ENCODE measurements around the gene TSSK6. TPM values are rescaled to one million over a fixed set of nuclear protein-coding genes. Genes with fewer than 3 reads are reported as not detected.

Gene TSSK6
- total and polyA plus RNA-seq, 4 donors: 0.21 to 2.3 (median 1.1) TPM

DNA sequence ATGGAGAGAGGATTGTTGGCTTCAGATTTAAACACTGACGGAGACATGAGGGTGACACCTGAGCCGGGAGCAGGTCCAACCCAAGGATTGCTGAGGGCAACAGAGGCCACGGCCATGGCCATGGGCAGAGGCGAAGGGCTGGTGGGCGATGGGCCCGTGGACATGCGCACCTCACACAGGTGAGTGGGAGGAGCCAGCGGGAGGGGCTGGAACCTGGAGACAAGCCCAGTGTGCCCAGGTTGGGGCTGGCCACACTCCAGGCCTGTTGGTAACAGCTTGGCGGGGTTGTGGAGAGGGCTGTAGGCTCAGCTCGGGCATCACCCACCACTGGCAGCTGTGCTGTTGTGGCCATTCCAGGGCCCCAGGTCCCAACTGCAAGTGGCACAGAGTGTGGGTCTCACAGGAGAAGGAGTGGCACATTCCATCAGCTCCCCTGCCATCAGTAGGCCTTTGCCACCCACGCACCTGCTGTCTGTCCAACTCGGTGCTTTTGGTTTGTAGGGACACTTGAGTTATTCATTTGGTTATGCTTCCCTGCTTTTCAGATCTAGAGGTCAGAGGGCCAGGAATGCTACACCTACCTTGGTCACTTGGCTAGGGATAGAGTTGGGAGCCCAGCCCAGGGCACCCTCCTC lies 49.8 kb downstream of the TSSK6 start:
- Histone ChIP-seq H3K9ac (ENCODE audit: low read depth in 1 of 2, low read length in 2 of 2) (no peak overlapping the region), H3K9me3 (ENCODE audit: control insufficient read depth in 4 of 4, low read length in 3 of 4) (peaks cover 5 to 14% (median 8%) of the 10 kb centered on the region in 4 donors), H3K4me1 (ENCODE audit: control insufficient read depth in 4 of 4, insufficient read depth in 4 of 4, low read length in 3 of 4) (peaks cover 8 to 23% (median 17%) of the 10 kb centered on the region in 4 donors), H3K27me3 (ENCODE audit: control insufficient read depth in 4 of 4, insufficient read depth in 4 of 4, low read length in 3 of 4) (no peaks in the 10 kb centered on the region), H3K36me3 (ENCODE audit: control insufficient read depth in 4 of 4, insufficient read depth in 3 of 4, low read depth in 1 of 4, low read length in 3 of 4) (peaks cover 1 to 33% (median 20%) of the 10 kb centered on the region in 4 donors), H3K27ac (ENCODE audit: low read depth in 1 of 2, low read length in 2 of 2) (no peak overlapping the region), H3K4me3 (ENCODE audit: low read depth in 1 of 3, low read length in 3 of 3) (no peak overlapping the region)
- no peak for DNase-seq (ENCODE audit: low spot score)
- WGBS: 97% methylated on average over 12 of the region's 12 CpGs
- TF ChIP-seq, protein P1, sequence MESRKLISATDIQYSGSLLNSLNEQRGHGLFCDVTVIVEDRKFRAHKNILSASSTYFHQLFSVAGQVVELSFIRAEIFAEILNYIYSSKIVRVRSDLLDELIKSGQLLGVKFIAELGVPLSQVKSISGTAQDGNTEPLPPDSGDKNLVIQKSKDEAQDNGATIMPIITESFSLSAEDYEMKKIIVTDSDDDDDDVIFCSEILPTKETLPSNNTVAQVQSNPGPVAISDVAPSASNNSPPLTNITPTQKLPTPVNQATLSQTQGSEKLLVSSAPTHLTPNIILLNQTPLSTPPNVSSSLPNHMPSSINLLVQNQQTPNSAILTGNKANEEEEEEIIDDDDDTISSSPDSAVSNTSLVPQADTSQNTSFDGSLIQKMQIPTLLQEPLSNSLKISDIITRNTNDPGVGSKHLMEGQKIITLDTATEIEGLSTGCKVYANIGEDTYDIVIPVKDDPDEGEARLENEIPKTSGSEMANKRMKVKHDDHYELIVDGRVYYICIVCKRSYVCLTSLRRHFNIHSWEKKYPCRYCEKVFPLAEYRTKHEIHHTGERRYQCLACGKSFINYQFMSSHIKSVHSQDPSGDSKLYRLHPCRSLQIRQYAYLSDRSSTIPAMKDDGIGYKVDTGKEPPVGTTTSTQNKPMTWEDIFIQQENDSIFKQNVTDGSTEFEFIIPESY (IDR thresholded peaks at IDR 0.05): no peak
- no peak for TF ChIP-seq EGR1 (IDR thresholded peaks at IDR 0.05; ENCODE audit: low read depth in 2 of 2)
- TF ChIP-seq, protein P2, sequence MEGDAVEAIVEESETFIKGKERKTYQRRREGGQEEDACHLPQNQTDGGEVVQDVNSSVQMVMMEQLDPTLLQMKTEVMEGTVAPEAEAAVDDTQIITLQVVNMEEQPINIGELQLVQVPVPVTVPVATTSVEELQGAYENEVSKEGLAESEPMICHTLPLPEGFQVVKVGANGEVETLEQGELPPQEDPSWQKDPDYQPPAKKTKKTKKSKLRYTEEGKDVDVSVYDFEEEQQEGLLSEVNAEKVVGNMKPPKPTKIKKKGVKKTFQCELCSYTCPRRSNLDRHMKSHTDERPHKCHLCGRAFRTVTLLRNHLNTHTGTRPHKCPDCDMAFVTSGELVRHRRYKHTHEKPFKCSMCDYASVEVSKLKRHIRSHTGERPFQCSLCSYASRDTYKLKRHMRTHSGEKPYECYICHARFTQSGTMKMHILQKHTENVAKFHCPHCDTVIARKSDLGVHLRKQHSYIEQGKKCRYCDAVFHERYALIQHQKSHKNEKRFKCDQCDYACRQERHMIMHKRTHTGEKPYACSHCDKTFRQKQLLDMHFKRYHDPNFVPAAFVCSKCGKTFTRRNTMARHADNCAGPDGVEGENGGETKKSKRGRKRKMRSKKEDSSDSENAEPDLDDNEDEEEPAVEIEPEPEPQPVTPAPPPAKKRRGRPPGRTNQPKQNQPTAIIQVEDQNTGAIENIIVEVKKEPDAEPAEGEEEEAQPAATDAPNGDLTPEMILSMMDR (IDR thresholded peaks at IDR 0.05; ENCODE audit: low read depth, low read length, missing input control): no peak
- TF ChIP-seq FOXA1 (IDR thresholded peaks at IDR 0.05): no peak
- TF ChIP-seq JUND (IDR thresholded peaks at IDR 0.05): no peak
- no peak for TF ChIP-seq HNF4G (IDR thresholded peaks at IDR 0.05)
- TF ChIP-seq, protein P3, sequence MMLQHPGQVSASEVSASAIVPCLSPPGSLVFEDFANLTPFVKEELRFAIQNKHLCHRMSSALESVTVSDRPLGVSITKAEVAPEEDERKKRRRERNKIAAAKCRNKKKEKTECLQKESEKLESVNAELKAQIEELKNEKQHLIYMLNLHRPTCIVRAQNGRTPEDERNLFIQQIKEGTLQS (IDR thresholded peaks at IDR 0.05): no peak
- TF ChIP-seq, protein P4, sequence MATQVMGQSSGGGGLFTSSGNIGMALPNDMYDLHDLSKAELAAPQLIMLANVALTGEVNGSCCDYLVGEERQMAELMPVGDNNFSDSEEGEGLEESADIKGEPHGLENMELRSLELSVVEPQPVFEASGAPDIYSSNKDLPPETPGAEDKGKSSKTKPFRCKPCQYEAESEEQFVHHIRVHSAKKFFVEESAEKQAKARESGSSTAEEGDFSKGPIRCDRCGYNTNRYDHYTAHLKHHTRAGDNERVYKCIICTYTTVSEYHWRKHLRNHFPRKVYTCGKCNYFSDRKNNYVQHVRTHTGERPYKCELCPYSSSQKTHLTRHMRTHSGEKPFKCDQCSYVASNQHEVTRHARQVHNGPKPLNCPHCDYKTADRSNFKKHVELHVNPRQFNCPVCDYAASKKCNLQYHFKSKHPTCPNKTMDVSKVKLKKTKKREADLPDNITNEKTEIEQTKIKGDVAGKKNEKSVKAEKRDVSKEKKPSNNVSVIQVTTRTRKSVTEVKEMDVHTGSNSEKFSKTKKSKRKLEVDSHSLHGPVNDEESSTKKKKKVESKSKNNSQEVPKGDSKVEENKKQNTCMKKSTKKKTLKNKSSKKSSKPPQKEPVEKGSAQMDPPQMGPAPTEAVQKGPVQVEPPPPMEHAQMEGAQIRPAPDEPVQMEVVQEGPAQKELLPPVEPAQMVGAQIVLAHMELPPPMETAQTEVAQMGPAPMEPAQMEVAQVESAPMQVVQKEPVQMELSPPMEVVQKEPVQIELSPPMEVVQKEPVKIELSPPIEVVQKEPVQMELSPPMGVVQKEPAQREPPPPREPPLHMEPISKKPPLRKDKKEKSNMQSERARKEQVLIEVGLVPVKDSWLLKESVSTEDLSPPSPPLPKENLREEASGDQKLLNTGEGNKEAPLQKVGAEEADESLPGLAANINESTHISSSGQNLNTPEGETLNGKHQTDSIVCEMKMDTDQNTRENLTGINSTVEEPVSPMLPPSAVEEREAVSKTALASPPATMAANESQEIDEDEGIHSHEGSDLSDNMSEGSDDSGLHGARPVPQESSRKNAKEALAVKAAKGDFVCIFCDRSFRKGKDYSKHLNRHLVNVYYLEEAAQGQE (IDR thresholded peaks at IDR 0.05): no peak
- TF ChIP-seq RAD21 (IDR thresholded peaks at IDR 0.05): no peak
- TF ChIP-seq SP1 (IDR thresholded peaks at IDR 0.05): no peak
- no peak for TF ChIP-seq TAF1 (conservative IDR thresholded peaks at IDR 0.05)
- no peak for TF ChIP-seq HNF4A (conservative IDR thresholded peaks at IDR 0.05)
- TF ChIP-seq NR2F2 (IDR thresholded peaks at IDR 0.05): no peak
- TF ChIP-seq GABPA (IDR thresholded peaks at IDR 0.05 in 1 of 2, conservative IDR thresholded peaks at IDR 0.05 in 1 of 2): no peak

Measured in liver (tissue), 9 donors.